Measurements from ENCODE around the gene ATP6V1G1.

DNA sequence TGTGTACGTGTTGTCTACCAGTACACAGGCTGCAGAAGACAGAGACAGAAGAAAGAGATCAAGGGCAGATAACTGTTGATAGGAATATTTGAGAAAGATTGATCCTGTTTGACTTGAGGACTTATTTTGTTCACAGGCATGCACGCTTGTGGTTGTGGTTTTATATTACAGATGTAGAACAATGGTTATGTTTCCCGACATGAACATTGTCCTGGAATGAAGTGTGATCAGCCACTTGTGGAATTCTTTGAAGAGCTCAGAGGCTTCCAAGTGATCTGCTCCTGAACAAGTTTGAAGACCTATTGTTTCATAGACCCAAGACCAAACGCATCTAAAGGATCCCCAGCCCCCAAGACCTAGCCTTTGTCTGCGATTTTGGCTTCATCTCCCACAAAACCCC, 56.3 kb downstream of the ATP6V1G1 start:
- TF ChIP-seq, protein P1, sequence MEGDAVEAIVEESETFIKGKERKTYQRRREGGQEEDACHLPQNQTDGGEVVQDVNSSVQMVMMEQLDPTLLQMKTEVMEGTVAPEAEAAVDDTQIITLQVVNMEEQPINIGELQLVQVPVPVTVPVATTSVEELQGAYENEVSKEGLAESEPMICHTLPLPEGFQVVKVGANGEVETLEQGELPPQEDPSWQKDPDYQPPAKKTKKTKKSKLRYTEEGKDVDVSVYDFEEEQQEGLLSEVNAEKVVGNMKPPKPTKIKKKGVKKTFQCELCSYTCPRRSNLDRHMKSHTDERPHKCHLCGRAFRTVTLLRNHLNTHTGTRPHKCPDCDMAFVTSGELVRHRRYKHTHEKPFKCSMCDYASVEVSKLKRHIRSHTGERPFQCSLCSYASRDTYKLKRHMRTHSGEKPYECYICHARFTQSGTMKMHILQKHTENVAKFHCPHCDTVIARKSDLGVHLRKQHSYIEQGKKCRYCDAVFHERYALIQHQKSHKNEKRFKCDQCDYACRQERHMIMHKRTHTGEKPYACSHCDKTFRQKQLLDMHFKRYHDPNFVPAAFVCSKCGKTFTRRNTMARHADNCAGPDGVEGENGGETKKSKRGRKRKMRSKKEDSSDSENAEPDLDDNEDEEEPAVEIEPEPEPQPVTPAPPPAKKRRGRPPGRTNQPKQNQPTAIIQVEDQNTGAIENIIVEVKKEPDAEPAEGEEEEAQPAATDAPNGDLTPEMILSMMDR (IDR thresholded peaks at IDR 0.05; ENCODE audit: poor library complexity, severe bottlenecking), result no peak
- TF ChIP-seq TAF1 (IDR thresholded peaks at IDR 0.05; ENCODE audit: low read depth) (no peak), EP300 (conservative IDR thresholded peaks at IDR 0.05; ENCODE audit: poor library complexity, severe bottlenecking) (no peak), SMC3 (conservative IDR thresholded peaks at IDR 0.05; ENCODE audit: poor library complexity) (no peak), EZH2 (IDR thresholded peaks at IDR 0.05; ENCODE audit: borderline replicate concordance, insufficient read depth, low read length, poor library complexity, severe bottlenecking) (no peak)
- TF ChIP-seq, protein P2, sequence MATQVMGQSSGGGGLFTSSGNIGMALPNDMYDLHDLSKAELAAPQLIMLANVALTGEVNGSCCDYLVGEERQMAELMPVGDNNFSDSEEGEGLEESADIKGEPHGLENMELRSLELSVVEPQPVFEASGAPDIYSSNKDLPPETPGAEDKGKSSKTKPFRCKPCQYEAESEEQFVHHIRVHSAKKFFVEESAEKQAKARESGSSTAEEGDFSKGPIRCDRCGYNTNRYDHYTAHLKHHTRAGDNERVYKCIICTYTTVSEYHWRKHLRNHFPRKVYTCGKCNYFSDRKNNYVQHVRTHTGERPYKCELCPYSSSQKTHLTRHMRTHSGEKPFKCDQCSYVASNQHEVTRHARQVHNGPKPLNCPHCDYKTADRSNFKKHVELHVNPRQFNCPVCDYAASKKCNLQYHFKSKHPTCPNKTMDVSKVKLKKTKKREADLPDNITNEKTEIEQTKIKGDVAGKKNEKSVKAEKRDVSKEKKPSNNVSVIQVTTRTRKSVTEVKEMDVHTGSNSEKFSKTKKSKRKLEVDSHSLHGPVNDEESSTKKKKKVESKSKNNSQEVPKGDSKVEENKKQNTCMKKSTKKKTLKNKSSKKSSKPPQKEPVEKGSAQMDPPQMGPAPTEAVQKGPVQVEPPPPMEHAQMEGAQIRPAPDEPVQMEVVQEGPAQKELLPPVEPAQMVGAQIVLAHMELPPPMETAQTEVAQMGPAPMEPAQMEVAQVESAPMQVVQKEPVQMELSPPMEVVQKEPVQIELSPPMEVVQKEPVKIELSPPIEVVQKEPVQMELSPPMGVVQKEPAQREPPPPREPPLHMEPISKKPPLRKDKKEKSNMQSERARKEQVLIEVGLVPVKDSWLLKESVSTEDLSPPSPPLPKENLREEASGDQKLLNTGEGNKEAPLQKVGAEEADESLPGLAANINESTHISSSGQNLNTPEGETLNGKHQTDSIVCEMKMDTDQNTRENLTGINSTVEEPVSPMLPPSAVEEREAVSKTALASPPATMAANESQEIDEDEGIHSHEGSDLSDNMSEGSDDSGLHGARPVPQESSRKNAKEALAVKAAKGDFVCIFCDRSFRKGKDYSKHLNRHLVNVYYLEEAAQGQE (IDR thresholded peaks at IDR 0.05; ENCODE audit: borderline replicate concordance), result no peak

All from neural cell (in vitro differentiated cells).